HG03469 (cell line): ENCODE data around the gene LMBR1L.
"Not testable (repeated sequence)": the region's sequence is repeated elsewhere in the genome, so short reads cannot be mapped to it uniquely, and the experiment has no call there.

Source experiments
- ATAC-seq: cut with Tn5 transposase; IDR thresholded peaks from one replicate; pipeline ENCODE4 v1.9.1; 2021; ENCODE audit warnings: mild to moderate bottlenecking, moderate library complexity, moderate number of reproducible peaks; ENCODE audit not compliant: unreplicated experiment

The LMBR1L gene

DNA sequence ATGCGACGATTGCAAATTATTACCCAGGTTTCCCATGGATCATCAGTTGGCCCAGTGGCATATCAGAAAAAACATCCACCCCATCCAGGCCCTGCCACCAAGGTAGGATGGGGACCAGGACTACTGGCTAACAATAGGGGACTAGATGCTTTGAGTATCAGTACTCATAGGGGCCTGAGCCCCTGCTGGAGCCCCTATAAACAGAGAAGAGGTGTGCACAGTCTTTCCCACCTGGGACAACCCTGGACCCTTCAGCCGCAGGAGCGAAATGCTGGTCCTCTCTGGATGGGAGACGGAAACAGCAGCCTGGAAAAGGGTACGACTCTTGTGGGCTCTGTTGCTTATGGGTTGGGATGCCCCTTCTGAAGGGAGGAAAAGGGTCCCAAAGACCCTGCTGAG, 21.7 kb downstream of the LMBR1L start:
- no peak for ATAC-seq

DNA sequence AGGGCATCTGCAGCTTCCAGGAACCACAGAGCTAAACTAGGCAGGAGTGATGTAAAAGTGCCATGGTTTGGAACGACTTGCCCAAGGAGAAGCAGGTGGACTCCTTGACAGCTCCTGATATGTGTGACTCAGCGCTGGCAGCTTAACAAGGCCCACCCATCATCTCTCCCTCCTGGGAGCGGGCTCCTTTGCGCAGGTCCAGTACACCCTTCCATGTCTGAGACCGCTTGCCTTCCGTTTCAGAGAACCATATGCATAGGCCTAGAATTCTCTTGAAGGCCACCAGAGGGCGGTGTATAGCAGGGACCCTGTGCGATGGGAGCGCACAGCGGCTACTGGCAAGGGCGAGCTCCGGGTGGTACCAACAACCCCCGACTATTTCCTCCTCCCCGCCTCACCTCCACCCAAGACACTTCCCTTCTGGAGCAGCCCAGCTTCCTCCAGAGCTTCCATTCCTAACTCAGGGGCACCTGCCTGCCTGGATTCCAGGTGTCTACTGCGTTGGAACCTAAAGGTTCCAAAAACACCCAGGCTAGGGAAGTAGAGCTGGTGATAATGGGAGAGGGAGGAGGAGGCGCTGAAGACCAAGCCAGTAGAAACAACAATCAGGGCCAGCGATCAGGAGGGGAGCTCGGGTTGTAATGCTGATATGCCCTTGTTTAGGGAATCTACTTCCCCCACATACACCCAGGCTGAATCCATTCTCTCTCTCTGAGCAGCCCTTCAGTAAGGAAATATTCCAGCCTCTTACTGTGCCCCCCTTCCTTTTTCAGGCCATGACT, 22.3 kb downstream of the LMBR1L start:
- no peak for ATAC-seq

DNA sequence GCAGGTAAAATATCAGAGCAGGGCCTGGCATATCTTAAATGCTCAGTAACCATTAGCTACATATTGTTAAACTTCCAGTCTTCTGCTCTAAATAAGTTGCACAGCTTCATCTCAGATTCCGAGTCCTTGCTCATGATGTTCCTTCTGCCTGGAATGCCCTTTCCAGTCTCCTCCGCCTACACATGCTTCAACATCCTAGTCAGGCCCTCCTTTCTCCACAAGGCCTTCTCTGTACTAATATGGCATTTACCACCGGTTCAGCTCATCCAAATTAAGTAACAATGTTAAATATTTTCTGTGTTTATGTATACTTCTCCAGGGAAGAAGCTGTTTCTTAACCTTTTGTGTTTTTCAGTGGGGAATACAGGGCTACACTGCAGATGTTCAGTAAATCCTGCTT, 24.5 kb downstream of the LMBR1L start:
- no peak for ATAC-seq

DNA sequence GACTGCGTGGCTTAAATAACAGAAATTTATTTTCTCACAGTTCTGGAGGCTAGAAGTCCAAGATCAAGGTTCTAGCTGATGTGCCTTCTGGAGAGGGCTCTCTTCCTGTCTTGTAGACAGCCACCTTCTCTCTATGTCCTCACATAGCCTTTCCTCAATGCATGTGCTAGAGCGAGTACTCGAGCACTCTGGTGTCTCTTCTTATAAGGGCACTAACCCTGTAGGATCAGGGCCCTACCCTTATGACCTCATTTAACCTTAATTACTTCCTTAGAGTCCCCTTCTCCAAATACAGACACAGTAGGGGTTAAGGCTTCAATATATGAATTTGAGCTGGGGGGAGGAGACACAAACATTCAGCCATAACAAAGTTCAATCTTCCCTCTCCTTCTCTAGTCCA, 26.2 kb downstream of the LMBR1L start:
- ATAC-seq, result no peak

DNA sequence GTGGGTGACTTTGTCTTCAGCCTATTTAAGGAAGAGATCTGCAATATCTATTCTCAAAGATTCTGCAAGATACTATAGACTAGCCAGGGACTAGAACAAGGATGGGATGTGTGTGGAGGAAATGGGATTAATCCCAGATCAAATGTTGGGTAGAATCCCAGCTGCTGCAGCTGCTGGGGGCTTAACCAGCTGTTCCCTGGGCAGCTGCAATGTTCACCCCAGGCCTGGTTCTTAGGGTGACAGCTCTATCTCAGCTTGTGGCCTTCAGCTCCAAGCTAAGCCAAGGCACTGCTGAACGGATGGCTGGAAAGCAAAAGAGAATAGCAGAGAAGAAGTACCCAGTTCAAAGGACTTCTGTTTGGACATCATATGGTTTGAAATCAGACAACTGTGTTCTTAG, 30.9 kb downstream of the LMBR1L start:
- ATAC-seq, result no peak

DNA sequence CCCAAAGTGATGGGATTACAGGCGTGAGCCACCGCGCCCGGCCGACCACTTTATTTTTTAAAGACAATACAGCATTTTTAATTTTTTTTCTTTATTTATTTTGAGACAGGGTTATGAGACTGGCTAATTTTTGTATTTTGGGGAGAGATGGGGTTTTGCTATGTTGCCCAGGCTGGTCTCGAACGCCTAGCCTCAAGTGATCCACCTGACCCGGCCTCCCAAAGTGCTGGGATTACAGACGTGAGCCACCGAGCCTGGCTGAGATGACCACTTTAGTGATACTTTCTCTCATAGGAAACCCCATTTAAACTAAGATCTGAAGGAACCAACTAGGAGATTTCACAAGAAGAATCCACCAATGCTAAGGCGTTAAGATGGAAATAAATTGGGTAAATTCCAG, 39.7 kb downstream of the LMBR1L start:
- no peak for ATAC-seq

DNA sequence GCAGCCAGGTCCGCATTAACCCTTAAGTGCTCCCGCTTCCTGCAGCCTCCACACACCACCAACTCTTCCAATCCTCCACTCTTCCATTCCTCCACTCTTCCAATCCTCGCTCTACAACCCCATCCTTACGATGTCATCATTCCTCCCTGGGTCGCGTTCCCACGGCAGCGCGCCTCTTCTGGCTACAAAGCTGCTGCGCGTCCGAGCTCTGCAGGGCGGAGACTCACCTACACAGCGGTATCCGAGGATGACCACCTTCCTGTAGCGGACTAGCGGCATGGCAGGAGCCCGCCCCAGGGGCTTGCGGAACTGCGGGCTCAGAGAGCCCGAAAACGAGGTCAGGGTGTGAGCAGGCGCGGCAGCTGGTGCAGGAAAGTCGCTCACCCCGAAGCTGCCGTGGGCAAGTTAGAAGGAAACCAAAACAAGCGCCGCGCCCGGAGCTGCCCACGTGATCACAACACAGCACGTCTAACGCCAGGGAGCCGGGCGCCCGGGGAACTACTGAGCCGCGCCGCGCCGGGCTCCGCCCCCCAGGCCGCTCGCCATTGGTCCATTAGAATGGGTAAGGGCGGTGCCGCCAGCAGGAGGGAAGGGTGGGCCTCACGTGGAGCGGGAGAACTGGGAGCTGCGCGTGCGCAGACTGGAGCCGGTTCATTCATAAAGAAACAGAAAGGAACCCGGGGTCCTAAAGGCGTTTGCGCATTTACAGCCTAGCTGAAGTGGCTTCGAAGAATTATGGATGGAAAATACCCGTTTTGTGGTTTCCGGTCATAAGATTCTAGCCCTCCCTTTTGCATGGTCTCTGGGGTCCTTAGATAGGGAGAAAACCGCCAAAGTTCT, 40.9 kb downstream of the LMBR1L start, which contains the start of gene RHEBL1:
Gene RHEBL1, minus strand, starts transcription at position 473 of the 840 bp plus-strand sequence. Its CDS starts 194 bp downstream, at position 279.
- ATAC-seq, result peak; percentile 93

DNA sequence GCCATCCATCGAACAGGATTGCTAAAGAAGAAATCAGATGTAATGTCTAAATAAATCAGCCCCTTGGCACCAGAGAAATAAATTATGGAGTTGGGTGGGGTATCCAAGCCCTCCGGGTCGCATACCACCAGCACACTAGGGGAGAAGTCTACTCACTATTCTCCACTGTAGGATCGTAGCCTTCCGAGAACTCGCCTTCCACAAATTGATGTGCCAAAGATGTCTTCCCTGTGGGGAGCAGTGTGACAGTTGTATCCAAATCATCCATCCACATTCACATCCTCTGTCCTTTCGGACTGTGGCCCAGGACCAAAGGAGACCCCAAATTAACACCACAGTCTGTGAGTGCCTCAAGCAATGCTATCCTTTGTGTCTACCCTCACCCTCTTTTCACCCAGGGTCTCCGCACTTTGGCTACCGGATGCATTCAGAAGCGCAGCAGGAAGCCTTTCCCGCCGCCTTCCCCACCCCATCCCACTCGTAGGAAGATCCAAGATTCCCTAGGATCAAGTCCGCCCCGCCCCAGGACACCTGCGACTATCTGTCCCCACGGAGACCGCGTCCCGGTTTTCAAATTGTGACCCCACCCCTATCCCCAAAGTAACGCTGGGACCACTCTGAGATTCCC, 41.7 kb downstream of the LMBR1L start:
- ATAC-seq, result no peak

DNA sequence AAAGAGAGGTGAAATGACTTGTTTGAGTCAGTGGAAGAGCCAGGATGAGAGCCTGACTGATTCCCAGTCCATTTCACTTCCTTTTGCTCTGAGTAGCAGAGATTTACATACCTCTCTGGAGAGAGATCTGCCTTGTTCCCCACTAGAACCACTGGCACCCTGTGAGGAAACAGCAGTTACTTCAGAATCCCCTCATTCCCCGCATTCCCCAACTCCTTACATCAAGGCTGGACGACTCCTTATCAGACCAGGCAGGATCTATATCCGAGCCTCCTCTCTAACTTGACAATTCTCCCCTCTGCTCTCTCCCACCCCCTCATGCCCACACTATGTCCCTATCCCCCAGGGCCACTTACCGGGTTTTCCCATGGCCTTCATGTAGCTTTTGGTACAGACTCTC, 44.5 kb downstream of the LMBR1L start:
- ATAC-seq, result no peak

DNA sequence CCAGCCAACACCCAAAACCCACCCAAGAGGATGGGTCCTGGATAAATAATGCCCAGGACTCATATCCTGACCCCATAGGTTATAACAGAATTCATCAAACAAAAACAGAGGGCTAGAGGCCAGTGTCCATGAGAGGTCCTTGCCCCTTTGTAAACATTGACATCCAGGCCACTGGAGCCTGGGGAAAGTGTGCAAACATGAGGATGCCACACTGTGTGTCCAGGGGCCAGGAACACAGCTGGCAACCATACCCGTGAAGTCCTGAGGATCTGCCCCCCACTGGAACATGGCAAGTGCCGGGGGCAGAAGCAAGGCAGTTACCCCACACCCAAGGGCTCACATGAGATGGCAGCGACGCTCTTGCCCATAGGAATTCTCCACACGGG, 45.9 kb downstream of the LMBR1L start:
- no peak for ATAC-seq

DNA sequence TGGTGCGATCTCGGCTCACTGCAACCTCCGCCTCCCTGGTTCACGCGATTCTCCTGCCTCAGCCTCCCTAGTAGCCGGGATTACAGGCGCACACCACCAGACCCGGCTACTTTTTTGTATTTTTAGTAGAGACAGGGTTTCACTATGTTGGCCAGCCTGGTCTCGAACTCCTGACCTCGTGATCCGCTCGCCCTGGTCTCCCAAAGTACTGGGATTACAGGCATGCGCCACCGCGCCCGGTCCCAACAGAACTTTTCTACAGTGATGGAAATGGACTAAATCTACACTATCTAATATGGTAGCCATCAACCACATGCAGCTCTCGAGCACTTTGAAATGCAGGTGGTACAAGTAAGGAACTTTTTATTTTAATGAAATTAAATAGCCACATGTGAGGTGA, 48.7 kb downstream of the LMBR1L start:
- ATAC-seq, result not testable (repeated sequence)

DNA sequence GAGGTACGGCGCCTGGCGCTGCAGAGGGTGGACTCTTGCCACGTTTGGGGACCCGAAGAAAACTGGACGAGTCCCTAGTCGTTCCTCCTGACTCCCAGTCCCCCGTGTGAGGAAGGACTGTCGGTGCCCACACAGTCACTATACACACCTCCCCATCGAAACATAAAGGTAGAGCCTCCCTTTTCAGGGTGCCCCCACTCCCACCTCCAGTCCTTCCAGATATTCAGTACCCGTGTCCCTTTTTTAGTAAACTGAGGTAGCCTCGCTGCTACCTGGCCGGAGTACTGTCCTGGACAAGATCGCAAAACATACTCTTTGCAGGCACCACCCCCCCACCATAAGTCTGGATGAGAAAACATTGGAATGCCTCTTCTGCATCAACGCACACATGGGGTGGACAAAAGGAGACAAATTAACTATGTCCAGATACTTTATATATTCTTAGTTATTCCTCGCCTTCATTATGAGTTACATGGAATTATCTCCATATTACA, 49.4 kb downstream of the LMBR1L start:
- no peak for ATAC-seq

DNA sequence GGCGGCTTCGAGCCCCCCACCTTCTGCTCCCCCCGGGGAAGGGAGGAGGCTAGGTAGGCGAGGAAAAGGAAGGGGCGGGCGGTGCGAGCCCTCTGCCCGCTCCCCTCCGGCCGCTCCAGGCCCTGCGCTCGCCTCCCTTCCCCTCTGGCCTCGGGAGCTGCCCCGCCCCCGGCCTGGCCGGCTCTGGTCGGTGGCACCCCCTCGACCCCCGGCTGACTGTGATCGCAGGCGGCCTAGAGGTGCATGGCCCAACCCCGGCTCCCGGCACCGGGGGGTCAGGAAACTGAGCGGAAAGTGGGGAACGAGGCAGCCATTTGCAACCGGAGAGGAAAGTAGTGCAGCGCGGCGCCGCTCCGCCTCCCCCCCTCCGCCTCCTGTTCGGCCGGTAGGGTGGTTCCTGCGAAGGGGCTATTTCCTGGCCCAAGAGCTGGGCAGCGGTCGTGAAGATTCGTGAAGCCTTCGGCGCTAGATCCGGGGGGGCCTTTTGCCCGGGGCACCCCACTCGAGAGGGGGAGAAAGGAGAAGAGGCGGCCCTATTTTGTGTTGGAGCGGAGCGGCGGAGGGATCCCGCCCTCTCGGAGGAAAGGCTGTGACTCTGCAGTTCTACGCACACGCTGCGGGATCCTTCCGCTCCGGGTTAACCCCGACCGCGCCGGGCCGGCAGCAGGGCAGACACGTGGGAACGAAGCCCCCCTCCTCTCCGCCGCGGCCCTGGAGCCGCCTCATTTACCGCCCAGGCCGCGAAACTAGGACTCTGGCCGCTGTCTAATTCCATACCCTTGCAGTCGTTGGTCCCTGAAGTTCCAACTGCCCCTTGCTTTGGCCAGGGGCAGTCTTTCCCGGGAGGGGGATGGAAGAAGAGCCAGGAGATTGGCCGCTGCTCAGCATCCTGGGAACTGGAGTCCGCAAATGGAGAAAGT, 50.1 kb downstream of the LMBR1L start, which contains the start of gene KMT2D:
Gene KMT2D, minus strand, starts transcription at position 558 of the 920 bp plus-strand sequence. CDS start 5,470 bp downstream, outside the sequence.
- ATAC-seq, result no peak

DNA sequence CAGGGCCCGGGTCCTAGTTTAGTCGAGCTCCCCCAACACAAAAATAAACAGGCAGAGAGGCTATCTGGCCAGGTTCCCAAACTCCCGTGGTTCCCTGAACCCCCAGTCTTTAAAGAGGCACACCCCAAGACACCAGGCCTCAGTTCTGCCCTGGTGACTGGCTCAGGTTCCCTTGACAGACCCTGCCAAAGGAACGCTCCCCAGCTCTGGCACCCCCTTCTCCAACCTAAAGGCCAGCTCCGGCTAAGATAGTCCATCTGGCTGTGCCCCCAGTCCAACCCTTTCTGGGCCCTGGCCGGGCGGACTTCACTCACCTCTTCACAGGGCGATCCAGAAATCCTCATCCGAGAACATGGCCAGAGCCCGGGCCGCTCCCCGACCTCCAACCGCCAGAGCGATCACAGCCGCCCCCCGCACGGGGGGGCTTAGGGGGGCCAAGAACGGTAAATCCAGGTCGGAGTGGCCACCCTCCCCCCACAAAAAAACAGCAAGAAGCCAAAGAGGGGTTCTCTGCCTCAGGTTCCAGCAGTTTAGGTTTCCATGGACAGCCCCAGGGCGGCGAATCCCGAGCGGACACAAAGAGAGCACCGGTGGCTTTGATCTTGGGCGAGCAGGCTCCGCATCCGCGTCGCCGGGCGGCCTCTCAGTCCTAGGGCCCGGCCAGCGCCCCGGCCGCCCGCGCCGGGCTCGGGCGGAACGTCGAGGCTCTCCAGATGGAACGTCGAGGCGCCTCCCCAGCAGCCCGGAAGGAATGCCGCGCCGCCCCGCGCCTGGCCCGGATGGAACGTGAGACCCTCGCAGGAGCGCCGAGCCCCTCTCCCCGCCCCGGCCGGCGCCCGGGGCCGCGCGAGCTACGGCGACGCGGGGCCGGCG, 51.1 kb downstream of the LMBR1L start:
- no peak for ATAC-seq

DNA sequence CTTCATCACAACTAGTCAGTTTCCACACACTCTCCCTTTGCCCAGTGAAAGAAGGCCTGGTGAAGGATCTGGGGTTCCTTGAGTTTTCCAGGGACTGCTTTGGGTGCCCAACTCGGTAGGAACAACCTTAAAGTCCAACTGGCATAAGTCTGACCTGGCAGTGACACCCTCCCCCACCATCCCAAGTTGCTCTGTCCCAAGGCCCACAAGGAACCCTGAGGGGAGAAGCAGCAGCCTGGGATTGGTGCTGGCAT, 51.7 kb downstream of the LMBR1L start:
- no peak for ATAC-seq

DNA sequence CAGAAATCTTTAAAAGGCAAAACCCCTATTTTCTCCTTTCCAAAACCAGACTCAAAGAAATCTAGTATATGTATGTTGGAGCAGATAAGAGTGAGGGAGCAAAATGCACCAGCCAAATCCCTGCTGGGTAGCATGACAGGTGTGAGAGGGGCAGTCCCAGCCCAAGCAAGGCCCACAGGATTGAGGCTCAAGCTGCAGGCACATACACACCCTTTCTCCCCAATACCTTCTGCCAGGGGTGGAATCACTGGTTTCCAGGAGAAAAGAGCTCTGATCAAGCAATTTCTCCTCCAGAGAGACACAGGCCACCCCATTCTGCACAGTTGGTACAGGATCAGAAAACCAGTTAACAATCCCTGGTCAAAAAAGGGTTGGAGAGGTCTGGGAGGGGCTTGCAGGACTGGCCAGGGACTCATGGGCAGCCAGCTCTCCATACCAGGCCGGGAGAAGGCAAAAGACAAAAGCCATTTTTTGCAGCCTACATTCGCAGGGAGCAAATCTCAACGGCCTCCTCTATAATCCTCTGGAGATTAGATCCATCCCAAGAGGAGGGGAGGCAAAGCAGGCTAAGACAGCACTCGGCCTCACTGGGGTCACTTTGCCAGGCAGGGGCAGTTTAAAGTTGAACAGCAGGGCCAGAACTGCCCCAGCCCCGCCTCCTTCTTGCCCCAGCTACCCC, 52.1 kb downstream of the LMBR1L start:
- ATAC-seq, result no peak

DNA sequence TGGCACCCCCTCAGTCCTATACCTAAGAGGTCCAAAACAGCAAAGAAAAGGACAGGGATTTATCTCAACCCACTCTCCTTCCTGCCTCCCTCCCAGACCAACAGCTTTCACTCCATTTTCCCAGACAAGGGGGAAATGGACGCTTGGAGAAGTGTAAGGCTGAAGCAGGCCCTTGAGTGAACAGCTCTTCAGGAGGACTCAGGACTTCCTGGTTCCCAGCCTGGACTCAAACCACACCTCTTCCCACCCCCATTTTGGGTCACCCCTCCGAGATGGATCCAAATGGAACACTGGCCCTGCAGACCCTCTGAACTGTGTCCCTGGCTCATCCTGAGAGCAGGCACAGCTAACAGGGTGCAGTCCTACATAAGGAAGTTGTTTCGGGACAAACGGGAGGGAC, 52.8 kb downstream of the LMBR1L start:
- ATAC-seq, result no peak

DNA sequence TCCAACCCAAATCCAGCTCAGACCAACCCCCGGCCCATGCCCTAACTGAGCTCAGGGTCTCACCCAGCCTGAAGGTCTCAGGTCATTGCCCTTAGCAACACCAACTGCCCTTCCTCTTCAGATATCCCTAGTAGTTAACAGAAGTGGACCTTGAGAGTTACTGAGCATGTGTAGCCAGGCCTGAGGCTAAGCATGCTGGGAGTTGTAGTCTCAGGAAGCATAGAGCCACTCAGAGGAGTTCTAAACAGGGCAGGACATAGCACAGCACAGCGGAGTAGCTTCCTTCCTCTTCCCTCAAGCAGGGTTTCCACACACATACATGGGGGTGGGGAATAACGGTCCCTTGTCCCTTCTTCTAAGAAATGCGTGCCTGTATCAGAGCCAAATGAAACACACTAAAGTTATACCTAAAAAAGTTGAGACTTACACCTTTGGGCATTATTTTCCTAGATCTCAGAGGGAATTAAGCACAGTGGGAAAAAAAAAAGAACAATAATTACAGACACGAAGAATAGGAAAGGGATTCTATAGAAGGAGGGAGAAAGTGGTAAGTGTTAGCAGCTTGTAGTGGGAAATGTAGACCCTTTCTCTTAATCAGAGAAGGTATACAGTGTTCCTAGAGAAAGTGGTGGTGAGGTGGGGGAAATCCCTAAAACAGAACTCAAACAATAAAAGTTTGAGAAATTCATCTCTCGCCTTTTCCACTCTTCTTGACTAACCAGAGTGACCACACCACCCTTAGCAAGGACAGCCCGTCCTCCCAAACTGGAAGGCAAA, 54.5 kb downstream of the LMBR1L start:
- peak; percentile 76 for ATAC-seq
